SK-N-MC (cell line): Measurements from ENCODE around the gene RHBDD3.

Experiments used
- DNase-seq: peaks from one replicate; pipeline ENCODE4 v3.0.0-alpha.2; 2011; ENCODE audit warnings: low read depth, low spot score
- H3K27ac ChIP-seq: fragments of 200-600 bp; sonication (generic); 2 replicates; pipeline ENCODE4 v1.5.1; 2016; ENCODE audit warnings: mixed run types
- H3K36me3 ChIP-seq: fragments of 200-600 bp; sonication (generic); 2 replicates; pipeline ENCODE4 v1.6.1; 2017; ENCODE audit warnings: antibody characterized with exemption, low read length, mixed read lengths; ENCODE audit not compliant: insufficient read depth
- H3K4me3 ChIP-seq: fragments of 200-600 bp; sonication (generic); 2 replicates; pipeline ENCODE4 v1.5.1; 2016
- H3K9ac ChIP-seq: fragments of 200-600 bp; sonication (generic); 2 replicates; pipeline ENCODE4 v1.8.0; 2017; ENCODE audit warnings: mixed run types, mixed read lengths; ENCODE audit not compliant: insufficient read length
- H3K9me3 ChIP-seq: fragments of 200-600 bp; sonication (generic); 2 replicates; pipeline ENCODE4 v1.6.1; 2017; ENCODE audit warnings: low read depth, mild to moderate bottlenecking, antibody characterized with exemption, low read length, moderate library complexity, mixed read lengths
- EZH2 ChIP-seq: fragments of 200-600 bp; sonication (generic); IDR thresholded peaks from one replicate; pipeline ENCODE4 v1.6.1; 2017; ENCODE audit warnings: antibody characterized with exemption
- FOXP2 ChIP-seq: optimal IDR thresholded peaks from 2 replicates; pipeline ENCODE3; 2011; ENCODE audit warnings: mild to moderate bottlenecking, moderate library complexity; ENCODE audit not compliant: insufficient read depth; ENCODE audit errors: extremely low read length, control extremely low read depth
- POLR2AphosphoS5 ChIP-seq: IDR thresholded peaks from 2 replicates; pipeline ENCODE4 v1.6.1; 2012; ENCODE audit warnings: mild to moderate bottlenecking, low read depth, low read length, borderline replicate concordance

RHBDD3 gene

GRCh38 chr22:29267858-29268510 is at the start of gene RHBDD3, which contains the start of gene EWSR1:
Gene RHBDD3 (minus strand): TSS chr22:29267981. CDS start chr22:29265626, 2,355 bp downstream.
Gene EWSR1 (plus strand): TSS chr22:29268268. CDS start chr22:29268337, 69 bp downstream.
- Histone ChIP-seq H3K27ac (peak within 1 kb of the TSS; percentile 100), H3K4me3 (peak within 1 kb of the TSS; percentile 99), H3K9me3 (no peaks in the 10 kb centered on the region), H3K36me3 (peaks cover 70% of the 10 kb centered on the region), H3K9ac (peak within 1 kb of the TSS; percentile 100)
- TF ChIP-seq POLR2AphosphoS5 (peak; percentile 89), FOXP2 (no peak), EZH2 (no peak)
- peak; percentile 60 for DNase-seq

GRCh38 chr22:29316141-29316828 is 48.5 kb upstream of the RHBDD3 start:
- DNase-seq: no peak
- TF ChIP-seq FOXP2 (no peak), POLR2AphosphoS5 (no peak), EZH2 (no peak)
- H3K36me3 ChIP-seq: no peaks in the 10 kb centered on the region
- H3K9me3 ChIP-seq: no peaks in the 10 kb centered on the region
- H3K4me3 ChIP-seq: no peak overlapping the region
- no peak overlapping the region for H3K9ac ChIP-seq
- no peak overlapping the region for H3K27ac ChIP-seq

GRCh38 chr22:29315286-29316140 is 47.7 kb upstream of the RHBDD3 start, which contains the start of gene RASL10A:
Gene RASL10A (minus strand): TSS chr22:29315697. CDS start chr22:29315246, 451 bp downstream.
- Histone ChIP-seq H3K4me3 (peak within 1 kb of the TSS; percentile 75), H3K9ac (no peak within 1 kb of the TSS), H3K9me3 (no peaks in the 10 kb centered on the region), H3K27ac (no peak within 1 kb of the TSS), H3K36me3 (no peaks in the 10 kb centered on the region)
- DNase-seq: no peak
- TF ChIP-seq POLR2AphosphoS5: no peak
- TF ChIP-seq EZH2: no peak
- no peak for TF ChIP-seq FOXP2

- no peaks in the 10 kb centered on the region for H3K9me3 ChIP-seq
- TF ChIP-seq POLR2AphosphoS5 (no peak), EZH2 (no peak), FOXP2 (no peak)
- H3K27ac ChIP-seq: no peak overlapping the region
- no peak for DNase-seq
- peak overlapping the region; percentile 75 for H3K4me3 ChIP-seq
- H3K36me3 ChIP-seq: no peaks in the 10 kb centered on the region
- H3K9ac ChIP-seq: no peak overlapping the region
These were observed 46.9 kb upstream of the RHBDD3 start for GRCh38 chr22:29314537-29315285.

- H3K9me3 ChIP-seq: no peaks in the 10 kb centered on the region
- no peak overlapping the region for H3K27ac ChIP-seq
- H3K4me3 ChIP-seq: peak overlapping the region; percentile 75
- DNase-seq: no peak
- H3K36me3 ChIP-seq: no peaks in the 10 kb centered on the region
- no peak overlapping the region for H3K9ac ChIP-seq
- no peak for TF ChIP-seq EZH2
- no peak for TF ChIP-seq POLR2AphosphoS5
- TF ChIP-seq FOXP2: no peak
These were observed 46.0 kb upstream of the RHBDD3 start for GRCh38 chr22:29313576-29314466.

- no peaks in the 10 kb centered on the region for H3K9me3 ChIP-seq
- no peak overlapping the region for H3K4me3 ChIP-seq
- no peaks in the 10 kb centered on the region for H3K36me3 ChIP-seq
- no peak for DNase-seq
- H3K9ac ChIP-seq: no peak overlapping the region
- TF ChIP-seq POLR2AphosphoS5 (no peak), EZH2 (no peak)
- H3K27ac ChIP-seq: no peak overlapping the region
These were observed 45.4 kb upstream of the RHBDD3 start for GRCh38 chr22:29313126-29313575.

GRCh38 chr22:29312218-29313125 is 44.7 kb upstream of the RHBDD3 start:
- no peaks in the 10 kb centered on the region for H3K9me3 ChIP-seq
- no peak overlapping the region for H3K9ac ChIP-seq
- H3K36me3 ChIP-seq: no peaks in the 10 kb centered on the region
- no peak for DNase-seq
- no peak for TF ChIP-seq FOXP2
- no peak for TF ChIP-seq EZH2
- no peak for TF ChIP-seq POLR2AphosphoS5
- H3K4me3 ChIP-seq: no peak overlapping the region
- H3K27ac ChIP-seq: no peak overlapping the region
